ENCODE results near the gene ARAP3. TPM values are rescaled to one million over a fixed set of nuclear protein-coding genes. Genes with fewer than 3 reads are reported as not detected.

The ARAP3 gene
- total RNA-seq, 1 donor from 2014 or later, result 0.16 TPM

GRCh38 chr5:141641634-141642267 lies 40.3 kb downstream of the ARAP3 start:
- no peak for DNase-seq (ENCODE audit: low read depth)

GRCh38 chr5:141640698-141641097 lies 41.3 kb downstream of the ARAP3 start:
- DNase-seq (ENCODE audit: low read depth), result no peak

GRCh38 chr5:141640051-141640415 lies 42.0 kb downstream of the ARAP3 start:
- DNase-seq (ENCODE audit: low read depth), result no peak

- DNase-seq (ENCODE audit: low read depth), result no peak
These were observed 42.5 kb downstream of the ARAP3 start for GRCh38 chr5:141639357-141640050.

GRCh38 chr5:141638771-141639170 lies 43.3 kb downstream of the ARAP3 start:
- no peak for DNase-seq (ENCODE audit: low read depth)

- peak; percentile 38 for DNase-seq (ENCODE audit: low read depth)
These were observed 44.1 kb downstream of the ARAP3 start for GRCh38 chr5:141637767-141638419.

GRCh38 chr5:141637123-141637766 lies 44.8 kb downstream of the ARAP3 start:
- DNase-seq (ENCODE audit: low read depth), result no peak

- DNase-seq (ENCODE audit: low read depth), result peak; percentile 92
These were observed 45.5 kb downstream of the ARAP3 start, which contains the start of the genes HDAC3 and RELL2 for GRCh38 chr5:141636413-141637122. HDAC3 (minus strand) TSS chr5:141636849; CDS start chr5:141636790, 59 bp downstream. RELL2 (plus strand) TSS chr5:141636997; CDS start chr5:141638226, 1,229 bp downstream.

- DNase-seq (ENCODE audit: low read depth), result no peak
These were observed 46.0 kb downstream of the ARAP3 start for GRCh38 chr5:141636106-141636412.

GRCh38 chr5:141635646-141636045 lies 46.4 kb downstream of the ARAP3 start:
- DNase-seq (ENCODE audit: low read depth), result no peak

- DNase-seq (ENCODE audit: low read depth), result no peak
These were observed 47.3 kb downstream of the ARAP3 start for GRCh38 chr5:141634720-141635119.

GRCh38 chr5:141633871-141634561 lies 48.0 kb downstream of the ARAP3 start:
- DNase-seq (ENCODE audit: low read depth), result no peak

GRCh38 chr5:141632650-141633049 lies 49.4 kb downstream of the ARAP3 start:
- no peak for DNase-seq (ENCODE audit: low read depth)

GRCh38 chr5:141630570-141631140 lies 51.4 kb downstream of the ARAP3 start:
- DNase-seq (ENCODE audit: low read depth), result no peak

- DNase-seq (ENCODE audit: low read depth), result no peak
These were observed 53.7 kb downstream of the ARAP3 start for GRCh38 chr5:141628175-141628788.

- DNase-seq (ENCODE audit: low read depth), result peak; percentile 17
These were observed 58.4 kb downstream of the ARAP3 start for GRCh38 chr5:141623611-141624010.

GRCh38 chr5:141623186-141623585 lies 58.8 kb downstream of the ARAP3 start:
- DNase-seq (ENCODE audit: low read depth), result no peak

- DNase-seq (ENCODE audit: low read depth), result peak; percentile 95
These were observed 63.1 kb downstream of the ARAP3 start, which contains the start of gene DIAPH1 for GRCh38 chr5:141618804-141619554. DIAPH1 (minus strand) TSS chr5:141619000; CDS start chr5:141618914, 86 bp downstream.
